Activated T-cell treated with anti-CD3 and anti-CD28 coated beads for 24 hours (primary cell): ENCODE data around the gene MGA.

Source experiments
- DNase-seq: peaks from one replicate; pipeline ENCODE4 v3.0.0-alpha.2; 2020; ENCODE audit warnings: low read depth

Gene MGA

GRCh38 chr15:41782371-41783282 is 122.4 kb downstream of the MGA start:
- DNase-seq = no peak

GRCh38 chr15:41783296-41783695 is 123.1 kb downstream of the MGA start:
- no peak for DNase-seq

GRCh38 chr15:41788262-41788661 is 128.1 kb downstream of the MGA start:
- no peak for DNase-seq

- DNase-seq = no peak
Observed at GRCh38 chr15:41789236-41789635, 129.0 kb downstream of the MGA start.

- no peak for DNase-seq
Observed at GRCh38 chr15:41789662-41790061, 129.5 kb downstream of the MGA start.

GRCh38 chr15:41790169-41790568 is 130.0 kb downstream of the MGA start:
- DNase-seq = no peak

- DNase-seq = no peak
Observed at GRCh38 chr15:41790756-41791546, 130.7 kb downstream of the MGA start.

GRCh38 chr15:41791547-41791937 is 131.3 kb downstream of the MGA start:
- DNase-seq = no peak

GRCh38 chr15:41792000-41792637 is 131.9 kb downstream of the MGA start:
- no peak for DNase-seq

- DNase-seq = no peak
Observed at GRCh38 chr15:41794081-41794480, 133.9 kb downstream of the MGA start.

GRCh38 chr15:41795996-41796856 is 136.0 kb downstream of the MGA start:
- no peak for DNase-seq

GRCh38 chr15:41797201-41797944 is 137.2 kb downstream of the MGA start:
- DNase-seq = no peak

GRCh38 chr15:41798607-41799487 is 138.6 kb downstream of the MGA start:
- no peak for DNase-seq

GRCh38 chr15:41799488-41799805 is 139.2 kb downstream of the MGA start:
- DNase-seq = no peak

GRCh38 chr15:41801185-41801584 is 141.0 kb downstream of the MGA start:
- DNase-seq = no peak

- no peak for DNase-seq
Observed at GRCh38 chr15:41801850-41802455, 141.7 kb downstream of the MGA start.

- no peak for DNase-seq
Observed at GRCh38 chr15:41804361-41804760, 144.2 kb downstream of the MGA start.

GRCh38 chr15:41804916-41805666 is 144.9 kb downstream of the MGA start:
- DNase-seq = no peak

- no peak for DNase-seq
Observed at GRCh38 chr15:41805711-41806110, 145.5 kb downstream of the MGA start.
